NT2/D1 (cell line): ENCODE results near the gene HLA-C.
A peak's percentile ranks its signal among the peaks of the same experiment; 100 is the strongest.
"Not testable (repeated sequence)": the region's sequence is repeated elsewhere in the genome, so short reads cannot be mapped to it uniquely, and the experiment has no call there.

Experiments used
- DNase-seq: peaks from one replicate; pipeline ENCODE4 v3.0.0-alpha.2; 2011; ENCODE audit warnings: low read depth, low spot score
- H3K27me3 ChIP-seq: 2 replicates; pipeline ENCODE4 v1.6.0; 2011; ENCODE audit warnings: mild to moderate bottlenecking; ENCODE audit not compliant: insufficient read length, insufficient read depth
- H3K36me3 ChIP-seq: 2 replicates; pipeline ENCODE4 v1.6.1; 2011; ENCODE audit warnings: mild to moderate bottlenecking, low read length, mixed read lengths; ENCODE audit not compliant: insufficient read depth, insufficient read length
- H3K4me1 ChIP-seq: 2 replicates; pipeline ENCODE4 v1.5.1; 2011; ENCODE audit not compliant: insufficient read depth, insufficient read length
- H3K4me3 ChIP-seq: 2 replicates; pipeline ENCODE4 v1.5.1; 2011; ENCODE audit warnings: low read depth; ENCODE audit not compliant: insufficient read length
- H3K9ac ChIP-seq: 2 replicates; pipeline ENCODE4 v1.6.0; 2011; ENCODE audit warnings: low read depth; ENCODE audit not compliant: insufficient read length
- H3K9me3 ChIP-seq: 2 replicates; pipeline ENCODE4 v1.5.1; 2011; ENCODE audit warnings: mild to moderate bottlenecking, low read length; ENCODE audit not compliant: insufficient read depth
- SUZ12 ChIP-seq: IDR thresholded peaks from 2 replicates; pipeline ENCODE4 v1.6.1; 2011; ENCODE audit not compliant: insufficient read length, insufficient read depth; ENCODE audit errors: extremely low read depth
- YY1 ChIP-seq: IDR thresholded peaks from 2 replicates; pipeline ENCODE4 v1.6.1; 2011; ENCODE audit not compliant: insufficient read length, insufficient read depth
- ZNF274 ChIP-seq: IDR thresholded peaks from 2 replicates; pipeline ENCODE4 v1.6.1; 2011; ENCODE audit warnings: mild to moderate bottlenecking, low read depth, low read length

HLA-C gene

GRCh38 chr6:31252625-31253024, 19.3 kb downstream of the HLA-C start:
- no peaks in the 10 kb centered on the region for H3K36me3 ChIP-seq
- H3K9me3 ChIP-seq, result peaks cover 7% of the 10 kb centered on the region; the same call in 1 of the 2 replicates
- TF ChIP-seq SUZ12, result no peak
- no peak for TF ChIP-seq ZNF274
- TF ChIP-seq YY1, result no peak
- no peak overlapping the region for H3K4me3 ChIP-seq
- no peak for DNase-seq
- no peaks in the 10 kb centered on the region for H3K4me1 ChIP-seq
- H3K9ac ChIP-seq, result no peak overlapping the region
- H3K27me3 ChIP-seq, result no peaks in the 10 kb centered on the region

- no peak overlapping the region for H3K4me3 ChIP-seq
- peaks cover 7% of the 10 kb centered on the region; the same call in 1 of the 2 replicates for H3K9me3 ChIP-seq
- TF ChIP-seq ZNF274 (no peak), YY1 (no peak), SUZ12 (no peak)
- no peaks in the 10 kb centered on the region for H3K27me3 ChIP-seq
- DNase-seq, result no peak
- H3K36me3 ChIP-seq, result no peaks in the 10 kb centered on the region
- H3K9ac ChIP-seq, result no peak overlapping the region
- H3K4me1 ChIP-seq, result no peaks in the 10 kb centered on the region
These were observed 20.6 kb downstream of the HLA-C start for GRCh38 chr6:31251261-31251660.

- Histone ChIP-seq H3K4me1 (no peaks in the 10 kb centered on the region), H3K27me3 (no peaks in the 10 kb centered on the region), H3K36me3 (no peaks in the 10 kb centered on the region), H3K9ac (no peak overlapping the region), H3K9me3 (peaks cover 7% of the 10 kb centered on the region; the same call in 1 of the 2 replicates), H3K4me3 (no peak overlapping the region)
- no peak for TF ChIP-seq ZNF274
- no peak for TF ChIP-seq SUZ12
- no peak for TF ChIP-seq YY1
- DNase-seq, result no peak
These were observed 22.7 kb downstream of the HLA-C start for GRCh38 chr6:31249184-31249583.

- DNase-seq, result no peak
- Histone ChIP-seq H3K9me3 (peaks cover 7% of the 10 kb centered on the region; the same call in 1 of the 2 replicates), H3K9ac (no peak overlapping the region), H3K36me3 (no peaks in the 10 kb centered on the region), H3K27me3 (no peaks in the 10 kb centered on the region), H3K4me1 (no peaks in the 10 kb centered on the region), H3K4me3 (no peak overlapping the region)
- no peak for TF ChIP-seq SUZ12
- TF ChIP-seq YY1, result no peak
- TF ChIP-seq ZNF274, result no peak
These were observed 24.1 kb downstream of the HLA-C start for GRCh38 chr6:31247813-31248212.

GRCh38 chr6:31246051-31246521, 25.8 kb downstream of the HLA-C start:
- Histone ChIP-seq H3K9ac (no peak overlapping the region), H3K4me3 (no peak overlapping the region), H3K9me3 (peaks cover 7% of the 10 kb centered on the region; the same call in 1 of the 2 replicates), H3K36me3 (no peaks in the 10 kb centered on the region), H3K4me1 (no peaks in the 10 kb centered on the region), H3K27me3 (no peaks in the 10 kb centered on the region)
- TF ChIP-seq SUZ12, result no peak
- TF ChIP-seq YY1, result no peak
- TF ChIP-seq ZNF274, result no peak
- peak; percentile 13 for DNase-seq

- H3K9me3 ChIP-seq, result peaks cover 7% of the 10 kb centered on the region; the same call in 1 of the 2 replicates
- no peaks in the 10 kb centered on the region for H3K36me3 ChIP-seq
- no peak for DNase-seq
- no peak overlapping the region for H3K4me3 ChIP-seq
- TF ChIP-seq ZNF274, result no peak
- no peak for TF ChIP-seq YY1
- no peak for TF ChIP-seq SUZ12
- H3K4me1 ChIP-seq, result no peaks in the 10 kb centered on the region
- no peak overlapping the region for H3K9ac ChIP-seq
- no peaks in the 10 kb centered on the region for H3K27me3 ChIP-seq
These were observed 28.4 kb downstream of the HLA-C start for GRCh38 chr6:31243508-31243907.

GRCh38 chr6:31239854-31240253, 32.0 kb downstream of the HLA-C start:
- DNase-seq, result no peak
- Histone ChIP-seq H3K9me3 (no peaks in the 10 kb centered on the region), H3K36me3 (no peaks in the 10 kb centered on the region), H3K27me3 (no peaks in the 10 kb centered on the region), H3K4me1 (no peaks in the 10 kb centered on the region), H3K9ac (no peak overlapping the region), H3K4me3 (no peak overlapping the region)
- no peak for TF ChIP-seq SUZ12
- no peak for TF ChIP-seq YY1
- no peak for TF ChIP-seq ZNF274

- DNase-seq, H3K9ac ChIP-seq, H3K4me3 ChIP-seq, H3K36me3 ChIP-seq, H3K4me1 ChIP-seq, H3K9me3 ChIP-seq, H3K27me3 ChIP-seq: not testable (repeated sequence)
These were observed 37.8 kb downstream of the HLA-C start for GRCh38 chr6:31234101-31234500.
